ENCODE data around the gene C1QTNF8.

GRCh38 chr16:1039762-1040161, 56.3 kb downstream of the C1QTNF8 start:
- TF ChIP-seq EZH2phosphoT487 (IDR thresholded peaks at IDR 0.05; ENCODE audit: borderline replicate concordance, low read depth, low read length) (no peak), CTCF (conservative IDR thresholded peaks at IDR 0.05; ENCODE audit: low read length) (no peak)
